ENCODE results near the gene RAPGEF5.

The RAPGEF5 gene

GRCh38 chr7:22137466-22137865, 219.5 kb downstream of the RAPGEF5 start:
- no peak for DNase-seq (ENCODE audit: low spot score)
- no peak for TF ChIP-seq CTCF (IDR thresholded peaks at IDR 0.05; ENCODE audit: borderline replicate concordance, control extremely low read depth, extremely low read depth, insufficient read depth, missing control alignments)
- in situ Hi-C loops (cut with MboI; ENCODE audit: low sequenced_read_pairs, unreplicated experiment), result no loop called here

DNA sequence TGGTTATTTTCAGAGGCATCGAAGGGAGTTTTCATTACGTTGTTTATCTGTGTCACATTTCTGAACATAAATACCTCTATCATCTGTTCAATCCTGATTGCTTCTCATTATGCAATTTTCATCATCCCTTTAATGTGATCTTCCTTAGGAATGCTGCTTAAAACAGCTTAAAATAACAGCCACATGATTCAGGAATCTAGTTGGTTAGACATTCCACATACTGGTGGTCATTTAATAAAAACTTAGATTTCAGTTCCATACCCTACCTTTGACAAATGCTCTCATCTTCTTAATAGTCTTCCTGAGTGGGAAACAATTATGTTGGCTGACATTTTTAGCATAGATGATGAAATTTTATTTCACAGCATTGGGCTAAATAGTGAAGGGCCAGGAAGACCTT, 219.9 kb downstream of the RAPGEF5 start:
- no peak for DNase-seq (ENCODE audit: low spot score)
- no peak for TF ChIP-seq CTCF (IDR thresholded peaks at IDR 0.05; ENCODE audit: borderline replicate concordance, control extremely low read depth, extremely low read depth, insufficient read depth, missing control alignments)
- in situ Hi-C loops (cut with MboI; ENCODE audit: low sequenced_read_pairs, unreplicated experiment), result no loop called here

- in situ Hi-C loops (cut with MboI; ENCODE audit: low sequenced_read_pairs, unreplicated experiment), result no loop called here
- no peak for DNase-seq (ENCODE audit: low spot score)
- no peak for TF ChIP-seq CTCF (IDR thresholded peaks at IDR 0.05; ENCODE audit: borderline replicate concordance, control extremely low read depth, extremely low read depth, insufficient read depth, missing control alignments)
Measured at GRCh38 chr7:22129819-22130580, 227.0 kb downstream of the RAPGEF5 start.

DNA sequence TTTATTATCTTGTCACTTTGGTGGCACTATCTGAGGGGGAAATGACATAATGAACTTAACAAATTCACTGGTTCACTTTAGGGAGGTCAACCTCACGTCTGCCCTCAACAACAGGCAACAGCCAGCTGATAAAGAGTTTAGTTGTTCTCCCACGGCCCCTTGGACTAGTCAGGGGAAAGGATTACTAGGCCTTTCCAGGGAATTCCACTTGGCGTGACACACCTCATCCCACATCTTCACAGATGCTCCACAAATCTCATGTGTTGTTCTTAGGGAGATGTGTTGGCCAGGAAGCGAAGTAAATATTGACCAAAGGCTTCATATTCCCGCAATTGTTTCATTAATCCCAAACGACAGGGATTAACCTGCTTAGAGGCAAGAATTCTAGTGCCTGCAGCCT, 227.8 kb downstream of the RAPGEF5 start:
- in situ Hi-C loops (cut with MboI; ENCODE audit: low sequenced_read_pairs, unreplicated experiment), result no loop called here
- no peak for DNase-seq (ENCODE audit: low spot score)
- no peak for TF ChIP-seq CTCF (IDR thresholded peaks at IDR 0.05; ENCODE audit: borderline replicate concordance, control extremely low read depth, extremely low read depth, insufficient read depth, missing control alignments)

GRCh38 chr7:22128528-22128920, 228.4 kb downstream of the RAPGEF5 start:
- in situ Hi-C loops (cut with MboI; ENCODE audit: low sequenced_read_pairs, unreplicated experiment), result no loop called here
- TF ChIP-seq CTCF (IDR thresholded peaks at IDR 0.05; ENCODE audit: borderline replicate concordance, control extremely low read depth, extremely low read depth, insufficient read depth, missing control alignments), result no peak
- no peak for DNase-seq (ENCODE audit: low spot score)

DNA sequence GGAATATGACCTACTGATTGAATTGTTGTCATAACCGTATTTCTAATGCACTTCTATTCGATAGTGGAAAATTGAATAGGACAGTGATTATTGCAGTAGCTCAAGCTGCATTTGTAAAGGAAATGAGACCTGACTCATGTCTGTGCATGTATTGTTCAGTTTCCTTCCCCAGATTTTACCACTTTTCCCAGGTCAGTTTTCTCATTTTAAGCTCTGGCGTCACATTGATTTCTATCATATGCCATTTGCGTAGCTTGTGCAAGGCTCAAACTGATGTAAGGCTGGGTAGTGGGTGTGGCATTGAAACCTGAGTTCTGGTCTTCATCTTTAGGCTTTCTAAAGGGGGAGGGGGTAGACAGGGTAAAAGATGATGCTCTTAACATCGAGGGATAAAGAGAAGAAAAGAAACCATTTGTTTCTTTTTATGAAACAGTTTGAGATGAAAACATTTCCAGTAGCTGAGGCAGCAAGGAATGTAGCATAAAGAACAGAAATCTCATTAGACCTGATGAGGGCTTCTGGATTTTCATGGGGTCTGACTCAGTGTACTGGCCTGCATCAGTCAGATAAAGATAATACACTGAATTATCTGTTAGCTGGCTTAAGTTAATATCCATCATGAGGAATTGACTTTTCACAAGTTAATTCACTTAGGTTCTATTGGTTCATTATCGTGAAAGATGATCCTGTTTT, 229.0 kb downstream of the RAPGEF5 start:
- in situ Hi-C loops (cut with MboI; ENCODE audit: low sequenced_read_pairs, unreplicated experiment), result no loop called here
- no peak for TF ChIP-seq CTCF (IDR thresholded peaks at IDR 0.05; ENCODE audit: borderline replicate concordance, control extremely low read depth, extremely low read depth, insufficient read depth, missing control alignments)
- DNase-seq (ENCODE audit: low spot score), result no peak
